ENCODE measurements around the gene FAM50B.
A peak's percentile ranks its signal among the peaks of the same experiment; 100 is the strongest.

- TF ChIP-seq MAZ (IDR thresholded peaks at IDR 0.05; ENCODE audit: borderline replicate concordance, low read depth, low read length) (no peak), CTCF (conservative IDR thresholded peaks at IDR 0.05; ENCODE audit: low read depth, low read length) (peak; percentile 64), USF2 (IDR thresholded peaks at IDR 0.05; ENCODE audit: low read depth, low read length) (no peak), RCOR1 (IDR thresholded peaks at IDR 0.05; ENCODE audit: insufficient replicate concordance, low read length) (no peak), CEBPB (IDR thresholded peaks at IDR 0.05; ENCODE audit: low read depth, low read length) (no peak), POLR2A (IDR thresholded peaks at IDR 0.05; ENCODE audit: low read depth, low read length) (no peak), RAD21 (IDR thresholded peaks at IDR 0.05; ENCODE audit: low read length) (peak; percentile 74), ELK1 (IDR thresholded peaks at IDR 0.05; ENCODE audit: borderline replicate concordance, low read depth, low read length) (no peak)
Observed at GRCh38 chr6:3887150-3887700, 38.1 kb downstream of the FAM50B start.

All from IMR-90 (cell line).